ENCODE measurements around the gene SLC12A3.
A peak's percentile ranks its signal among the peaks of the same experiment; 100 is the strongest.
"Not testable (repeated sequence)": the region's sequence is repeated elsewhere in the genome, so short reads cannot be mapped to it uniquely, and the experiment has no call there.

The SLC12A3 gene

DNA sequence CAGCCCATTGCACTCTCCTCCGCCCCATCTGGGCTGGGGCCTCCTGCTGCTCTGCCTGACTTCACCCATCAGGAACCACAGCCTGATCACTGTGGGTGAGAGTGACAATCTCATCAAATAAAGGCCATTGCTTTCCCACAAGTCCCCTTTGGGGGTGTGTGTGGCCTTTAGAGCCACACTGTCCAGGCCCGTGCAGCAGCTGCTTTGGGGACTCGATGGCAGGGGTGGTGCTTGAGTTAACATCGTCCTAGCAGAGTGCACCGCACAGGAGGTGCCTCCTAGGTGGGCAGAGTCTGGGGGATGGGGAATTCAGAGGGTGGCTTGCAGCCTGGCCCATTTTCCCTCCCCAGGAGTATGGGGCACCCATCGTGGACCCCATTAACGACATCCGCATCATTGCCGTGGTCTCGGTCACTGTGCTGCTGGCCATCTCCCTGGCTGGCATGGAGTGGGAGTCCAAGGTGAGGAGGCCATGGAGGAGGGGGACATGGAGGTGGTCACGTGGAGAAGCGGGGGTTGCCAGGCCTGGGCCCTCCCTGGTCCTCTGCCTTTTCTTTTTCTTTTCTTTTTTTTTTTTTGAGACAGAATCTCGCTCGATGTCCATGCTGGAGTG lies 5.4 kb downstream of the SLC12A3 start:
- peak in 1 of 2 donors; percentile 15 for ATAC-seq

DNA sequence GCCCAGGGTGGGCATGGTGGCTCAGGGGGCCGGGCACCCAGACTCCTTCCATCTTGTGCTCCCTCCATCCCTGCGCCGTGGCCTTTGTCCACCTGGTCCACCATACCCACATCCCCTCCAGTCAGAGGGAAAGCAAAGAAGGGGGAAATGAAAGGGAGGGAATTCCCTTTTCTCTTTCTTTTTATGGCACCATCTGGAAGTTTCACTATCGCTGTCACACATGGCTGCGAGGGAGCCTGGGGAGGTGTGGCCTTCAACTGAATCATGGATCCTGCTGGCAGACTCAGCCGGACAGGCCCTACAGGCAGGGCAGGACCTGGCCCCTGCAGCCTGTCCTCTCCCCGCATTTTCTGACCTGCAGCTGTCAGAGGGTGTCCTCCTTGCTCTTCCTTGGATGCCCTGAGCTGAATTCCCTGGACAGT lies 6.2 kb downstream of the SLC12A3 start:
- ATAC-seq: peak; percentile 23 to 36

DNA sequence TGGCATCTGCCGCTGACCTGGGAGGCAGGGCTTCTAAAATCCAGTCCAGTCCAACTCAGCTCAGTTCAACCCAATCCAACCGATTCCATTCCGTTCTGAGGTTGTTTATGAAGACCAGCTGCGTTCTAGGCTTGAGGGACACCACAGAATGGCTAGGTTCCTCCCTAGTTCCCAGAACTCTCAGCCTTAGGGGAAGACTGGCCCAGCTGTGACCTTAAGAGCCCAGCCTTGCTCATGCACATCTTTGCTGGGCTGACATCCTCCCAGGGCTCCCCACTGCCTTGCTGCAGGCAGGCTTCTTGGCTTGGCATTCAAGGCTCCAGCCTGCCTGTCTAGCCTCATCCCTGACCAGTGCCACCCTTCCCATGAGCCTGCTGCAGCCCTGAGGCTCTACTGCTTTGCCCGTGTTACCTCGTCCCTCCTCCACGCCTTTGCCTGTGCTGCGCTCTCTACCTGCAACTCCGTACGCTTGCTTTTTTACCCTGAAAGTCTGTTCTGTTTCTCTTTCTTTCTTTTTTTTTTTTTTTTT lies 7.9 kb downstream of the SLC12A3 start:
- no peak for ATAC-seq

DNA sequence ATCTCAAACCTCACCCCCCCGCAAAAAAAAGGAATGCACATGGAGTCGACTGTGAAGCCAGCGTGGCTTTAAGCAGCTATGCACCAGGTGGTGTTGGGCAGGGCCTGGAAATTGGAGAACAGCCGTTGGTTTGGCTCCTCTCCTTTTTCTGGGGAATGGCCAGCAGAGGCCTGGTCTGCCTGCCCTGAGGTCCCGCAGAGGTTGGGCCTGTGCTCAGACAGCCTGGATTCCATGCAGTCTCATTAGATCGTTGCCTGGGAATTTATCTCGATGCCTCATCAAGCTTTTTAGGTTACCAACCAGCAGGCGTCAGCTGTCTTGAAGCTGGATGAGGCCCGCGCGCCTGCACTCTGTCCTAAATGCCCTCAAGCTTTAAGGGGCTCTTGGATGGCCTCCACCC lies 9.8 kb downstream of the SLC12A3 start:
- no peak for ATAC-seq

DNA sequence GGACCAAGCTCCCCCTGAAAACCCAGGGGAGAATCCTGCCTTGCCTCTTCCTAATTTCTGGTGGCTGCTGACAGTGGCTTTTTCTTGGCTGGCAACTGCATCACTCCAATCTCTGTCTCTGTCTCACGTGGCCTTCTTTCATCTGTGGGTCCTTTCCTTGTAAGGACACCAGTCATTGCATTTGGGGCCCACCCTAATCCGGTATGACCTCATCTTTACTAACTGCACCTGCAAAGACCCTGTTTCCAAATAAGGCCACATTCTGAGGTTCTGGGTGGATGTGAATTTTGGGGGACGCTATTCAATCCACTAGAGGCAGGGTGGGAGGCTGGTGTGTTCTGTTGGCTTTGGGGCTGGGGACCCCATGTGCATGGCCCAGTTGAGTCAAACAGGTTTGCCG lies 11.0 kb downstream of the SLC12A3 start:
- ATAC-seq: no peak

DNA sequence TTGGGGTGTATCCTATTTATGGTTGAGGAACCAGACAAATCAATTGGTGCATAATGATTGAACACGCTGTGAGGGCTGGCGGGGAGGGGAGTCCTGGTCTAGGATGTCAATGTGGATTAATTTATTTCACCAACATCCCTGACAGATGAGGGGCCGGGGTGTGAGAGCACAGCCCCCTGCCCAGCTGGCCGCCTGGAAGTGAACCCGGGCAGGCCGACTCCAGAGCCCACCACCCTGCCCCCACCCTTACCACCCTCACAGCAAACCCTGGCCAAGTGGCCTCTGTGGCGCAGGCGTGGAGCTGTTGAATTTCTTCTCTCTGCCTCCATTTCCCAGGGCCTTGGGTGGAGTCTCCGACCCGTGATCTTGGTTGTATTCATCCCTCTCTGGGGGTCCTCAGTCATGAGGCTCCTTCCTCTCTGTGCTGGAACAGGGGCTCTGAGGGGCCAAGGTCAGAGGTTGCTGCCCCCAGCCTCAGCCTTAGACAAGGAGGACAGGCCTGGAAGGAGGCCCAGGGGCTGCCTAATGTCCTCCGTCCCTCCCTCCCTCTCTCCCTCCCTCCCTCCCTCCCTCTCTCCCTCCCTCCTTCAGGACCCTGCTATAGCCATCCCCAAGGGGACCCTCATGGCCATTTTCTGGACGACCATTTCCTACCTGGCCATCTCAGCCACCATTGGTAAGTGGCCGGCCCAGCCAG lies 12.6 kb downstream of the SLC12A3 start:
- no peak for ATAC-seq

DNA sequence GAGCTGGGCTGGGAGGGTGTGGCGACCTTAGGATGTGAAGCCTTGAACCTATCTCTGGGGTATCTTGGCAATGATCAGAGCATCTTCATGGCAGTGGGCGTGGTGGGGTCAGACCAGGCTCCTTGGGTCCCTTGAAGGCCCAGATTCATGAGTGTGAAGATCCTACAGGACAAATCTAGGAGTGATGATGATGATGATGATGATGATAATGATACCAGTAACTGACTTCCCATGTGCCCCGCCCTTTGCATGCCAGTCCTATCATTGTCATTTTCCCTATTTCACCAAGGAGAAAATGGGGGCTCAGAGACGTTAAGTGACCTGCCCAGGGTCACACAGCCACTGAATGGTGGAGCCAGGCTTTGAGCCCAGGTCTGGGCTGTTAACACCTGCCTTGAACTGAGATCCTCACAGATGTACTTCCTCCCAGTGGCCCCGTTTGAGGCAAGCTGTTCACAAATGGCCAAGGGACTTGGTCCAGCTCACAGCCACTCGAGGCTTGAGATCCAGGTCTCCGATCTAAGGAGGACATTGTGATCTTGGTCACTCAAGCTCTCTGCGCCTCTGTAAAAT lies 13.4 kb downstream of the SLC12A3 start:
- ATAC-seq: no peak

DNA sequence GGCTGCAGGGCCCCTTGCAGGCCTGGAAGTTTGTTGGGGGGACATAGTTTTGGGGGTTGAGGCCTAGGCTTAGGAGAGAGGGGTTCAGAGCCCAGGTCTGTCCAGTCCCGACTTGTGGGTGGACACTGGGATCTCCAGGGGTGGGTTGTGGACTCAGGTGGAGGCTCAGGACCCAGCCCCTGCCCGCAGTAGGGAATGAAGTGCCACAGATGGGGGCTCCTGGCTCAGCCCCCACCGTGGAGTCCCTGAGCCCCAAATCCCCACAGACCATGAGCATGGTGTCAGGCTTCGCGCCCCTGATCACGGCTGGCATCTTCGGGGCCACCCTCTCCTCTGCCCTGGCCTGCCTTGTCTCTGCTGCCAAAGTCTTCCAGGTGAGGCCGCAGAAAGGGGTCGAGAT lies 14.3 kb downstream of the SLC12A3 start:
- no peak for ATAC-seq

DNA sequence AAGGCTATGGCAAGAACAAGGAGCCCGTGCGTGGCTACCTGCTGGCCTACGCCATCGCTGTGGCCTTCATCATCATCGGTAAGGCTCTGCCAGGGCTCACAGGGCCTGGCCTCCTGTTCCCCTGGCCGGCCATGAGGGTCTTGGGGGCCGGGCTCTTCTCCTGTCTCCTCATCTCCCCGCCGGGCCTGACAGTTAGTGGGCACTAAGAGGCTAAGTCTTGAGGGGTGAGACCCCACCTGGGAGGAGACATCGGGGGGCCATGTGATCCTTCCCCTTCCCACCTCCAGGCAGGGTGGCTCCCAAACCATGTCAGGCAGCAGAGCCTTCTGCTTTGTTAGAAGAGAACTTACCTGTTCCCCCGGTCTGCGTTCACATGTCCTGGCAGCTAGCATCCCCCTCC lies 15.2 kb downstream of the SLC12A3 start:
- ATAC-seq: no peak

DNA sequence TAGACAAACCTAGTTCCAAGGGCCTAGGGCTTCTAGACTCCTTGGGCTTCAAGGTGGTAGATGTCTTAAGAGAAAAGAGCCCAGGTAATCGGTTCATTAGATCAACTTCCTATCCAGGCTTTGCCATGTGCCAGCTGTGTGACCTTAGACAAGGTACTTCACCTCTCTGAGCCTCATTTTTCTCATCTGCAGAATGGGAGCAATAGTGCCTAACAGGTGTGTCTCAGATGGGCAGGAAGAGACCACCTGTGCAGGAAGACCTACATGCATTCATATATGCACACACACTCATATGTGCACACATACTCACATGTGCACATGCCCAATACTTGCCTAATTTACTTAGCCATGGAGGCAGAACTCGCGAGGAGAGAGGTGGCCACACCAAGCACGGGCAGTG lies 15.7 kb downstream of the SLC12A3 start:
- no peak for ATAC-seq

DNA sequence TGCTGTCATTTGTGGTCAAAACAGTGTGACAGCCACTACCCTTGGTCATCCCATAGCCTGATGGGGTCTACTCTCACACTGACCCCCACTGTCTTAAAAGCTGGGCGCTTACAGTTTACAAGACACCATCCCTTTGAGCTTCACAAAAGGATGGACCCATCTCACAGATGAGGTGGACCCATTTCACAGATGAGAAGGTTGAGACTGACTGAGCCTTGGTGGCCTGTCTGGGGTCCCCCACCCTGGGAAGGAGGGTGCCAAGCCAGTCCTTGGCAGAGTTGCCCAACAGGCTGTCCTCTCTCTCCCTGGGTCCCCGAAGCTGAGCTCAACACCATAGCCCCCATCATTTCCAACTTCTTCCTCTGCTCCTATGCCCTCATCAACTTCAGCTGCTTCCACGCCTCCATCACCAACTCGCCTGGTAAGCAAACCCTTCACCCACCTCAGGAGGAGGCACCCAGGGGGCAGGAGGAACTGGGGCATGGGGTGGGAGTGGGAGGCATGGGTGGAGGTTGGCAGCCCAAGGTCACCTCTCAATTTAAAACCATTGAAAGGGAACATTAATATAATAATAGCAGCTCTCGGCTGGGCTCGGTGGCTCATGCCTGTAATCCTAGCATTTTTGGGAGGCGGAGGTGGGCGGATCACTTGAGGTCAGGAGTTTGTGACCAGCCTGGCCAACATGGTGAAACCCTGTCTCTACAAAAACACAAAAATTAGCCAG lies 17.2 kb downstream of the SLC12A3 start:
- ATAC-seq: no peak

DNA sequence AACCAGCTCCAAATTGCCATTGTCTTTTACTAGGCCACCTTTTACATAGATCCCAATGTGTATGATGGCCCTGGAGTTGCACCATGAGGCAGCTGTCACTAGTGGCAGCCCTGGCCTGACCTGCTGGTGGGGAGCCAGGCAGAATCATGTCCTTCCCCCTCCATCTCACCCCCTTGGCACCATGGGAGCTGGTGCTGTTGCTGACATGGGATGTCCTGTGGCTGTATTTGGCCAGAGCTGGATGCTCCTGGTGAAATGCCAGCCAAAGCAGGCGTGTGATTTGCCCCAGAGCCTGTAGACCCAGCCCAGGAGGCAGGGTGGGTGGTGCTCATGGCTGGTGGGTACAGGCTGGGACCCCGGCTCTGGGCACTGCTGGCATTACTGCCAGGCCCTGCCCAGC lies 18.6 kb downstream of the SLC12A3 start:
- ATAC-seq: no peak

DNA sequence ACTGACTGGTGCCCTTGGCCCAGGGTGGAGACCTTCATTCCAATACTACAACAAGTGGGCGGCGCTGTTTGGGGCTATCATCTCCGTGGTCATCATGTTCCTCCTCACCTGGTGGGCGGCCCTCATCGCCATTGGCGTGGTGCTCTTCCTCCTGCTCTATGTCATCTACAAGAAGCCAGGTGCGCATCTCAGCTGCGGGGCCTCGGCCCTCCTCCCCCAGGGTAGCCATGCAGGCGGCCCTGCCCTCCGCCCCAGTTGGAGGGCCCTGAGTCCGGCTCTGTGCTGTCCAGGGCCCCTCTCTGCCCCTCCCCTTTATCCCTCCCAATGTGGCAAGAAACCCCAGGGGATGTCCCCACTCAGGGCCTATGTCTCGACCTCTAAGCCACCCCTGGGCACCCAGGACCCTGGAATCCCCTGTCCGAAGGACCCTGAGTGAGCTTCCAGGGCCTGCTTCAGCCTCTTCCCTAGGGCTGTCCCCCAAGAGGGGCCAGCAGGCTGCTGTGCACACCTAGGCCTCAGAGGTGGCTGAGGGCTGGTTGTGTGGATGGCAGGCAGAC lies 19.1 kb downstream of the SLC12A3 start:
- no peak for ATAC-seq

DNA sequence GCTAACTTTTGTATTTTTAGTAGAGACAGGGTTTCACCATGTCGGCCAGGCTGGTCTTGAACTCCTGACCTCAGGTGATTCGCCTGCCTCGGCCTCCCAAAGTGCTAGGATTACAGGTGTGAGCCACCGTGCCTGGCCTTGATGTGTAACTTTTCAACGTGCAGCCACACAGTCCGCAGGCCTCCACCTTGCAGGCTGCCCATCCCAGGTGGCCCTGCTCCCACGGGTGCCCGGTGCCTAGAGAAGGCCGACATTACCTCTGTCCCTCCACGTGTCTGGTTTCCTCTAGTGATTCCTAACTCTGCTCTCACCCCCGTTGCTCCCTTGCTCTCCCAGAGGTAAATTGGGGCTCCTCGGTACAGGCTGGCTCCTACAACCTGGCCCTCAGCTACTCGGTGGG lies 19.9 kb downstream of the SLC12A3 start:
- not testable (repeated sequence) for ATAC-seq

DNA sequence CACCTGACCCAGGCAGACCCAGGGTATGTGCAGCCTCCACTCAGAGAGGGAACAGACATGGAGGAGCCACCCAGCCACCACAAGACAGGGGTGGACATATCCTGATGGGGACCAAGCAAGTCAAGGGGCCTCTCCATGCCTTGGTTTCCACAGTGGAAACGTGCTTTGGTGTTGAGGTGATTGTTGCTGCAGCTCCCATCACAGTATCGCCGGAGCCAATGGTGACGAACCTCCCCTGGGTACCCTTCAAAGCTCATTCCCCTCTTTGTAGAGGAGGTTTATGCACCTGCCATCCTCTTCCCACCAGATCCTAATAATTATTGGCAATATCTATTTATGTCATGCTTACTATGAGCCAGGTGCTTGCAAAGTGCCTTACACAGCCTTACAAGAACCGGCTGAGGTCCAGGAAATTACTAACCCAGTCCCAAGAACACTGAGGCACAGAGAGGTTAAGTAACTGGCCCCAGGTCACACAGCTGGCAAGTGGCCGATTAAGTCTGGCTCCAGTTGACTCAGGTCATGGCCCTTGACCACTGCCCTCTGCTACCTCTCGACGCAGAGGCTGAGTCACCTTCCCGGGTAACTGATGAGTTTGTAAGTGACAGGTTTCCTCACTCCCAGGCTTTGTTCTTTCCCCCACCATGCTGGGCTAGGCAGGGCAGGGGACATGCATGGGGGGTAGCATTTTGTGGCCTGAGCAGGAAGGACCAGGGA lies 20.6 kb downstream of the SLC12A3 start:
- no peak for ATAC-seq

DNA sequence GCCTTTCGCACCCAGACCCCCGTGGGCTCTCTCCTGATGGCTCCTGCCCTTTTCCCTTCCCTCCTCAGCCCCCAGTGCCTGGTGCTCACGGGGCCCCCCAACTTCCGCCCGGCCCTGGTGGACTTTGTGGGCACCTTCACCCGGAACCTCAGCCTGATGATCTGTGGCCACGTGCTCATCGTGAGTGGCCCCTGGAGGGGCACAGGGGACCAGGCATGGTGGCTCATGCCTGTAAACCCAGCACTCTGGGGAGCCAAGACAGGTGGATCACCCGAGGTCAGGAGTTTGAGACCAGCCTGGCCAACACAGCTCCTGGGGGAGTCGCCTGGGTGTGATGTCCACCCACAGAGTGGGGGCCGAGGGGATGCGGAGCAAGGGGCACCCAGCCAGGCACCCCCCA lies 21.3 kb downstream of the SLC12A3 start:
- no peak for ATAC-seq

DNA sequence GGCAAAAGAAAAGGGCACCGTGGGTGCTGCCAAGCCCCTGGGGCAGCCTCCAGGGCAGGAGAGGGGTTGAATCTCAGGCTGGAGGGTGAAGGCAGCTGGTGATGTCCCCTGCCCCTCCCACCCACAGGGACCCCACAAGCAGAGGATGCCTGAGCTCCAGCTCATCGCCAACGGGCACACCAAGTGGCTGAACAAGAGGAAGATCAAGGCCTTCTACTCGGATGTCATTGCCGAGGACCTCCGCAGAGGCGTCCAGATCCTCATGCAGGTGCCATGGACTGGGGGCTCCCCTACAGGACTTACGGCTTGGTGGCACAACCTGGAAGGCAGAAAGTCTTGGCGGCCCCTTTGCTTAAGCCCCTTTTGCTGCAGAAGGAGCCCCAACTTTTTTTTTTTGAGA lies 21.8 kb downstream of the SLC12A3 start:
- no peak for ATAC-seq

DNA sequence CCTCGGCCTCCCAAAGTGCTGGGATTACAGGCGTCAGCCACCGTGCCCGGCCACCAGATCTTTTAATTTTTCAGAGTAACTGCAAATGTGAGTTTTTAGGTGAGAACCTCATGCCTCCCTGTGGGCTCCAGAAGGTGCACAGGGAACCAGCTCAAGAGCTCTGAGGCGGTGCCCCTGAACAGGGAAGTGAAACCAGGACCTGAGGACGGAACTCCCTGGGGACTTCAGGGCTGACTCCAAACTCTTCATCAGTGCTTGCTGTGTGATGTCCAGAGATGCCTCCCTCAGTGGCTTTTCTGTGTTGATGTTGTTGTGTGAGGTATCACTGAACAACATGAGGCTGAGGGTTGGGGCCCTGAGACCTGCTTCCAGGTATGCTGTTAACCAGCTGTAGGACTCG lies 23.8 kb downstream of the SLC12A3 start:
- peak; percentile 20 to 25 for ATAC-seq

DNA sequence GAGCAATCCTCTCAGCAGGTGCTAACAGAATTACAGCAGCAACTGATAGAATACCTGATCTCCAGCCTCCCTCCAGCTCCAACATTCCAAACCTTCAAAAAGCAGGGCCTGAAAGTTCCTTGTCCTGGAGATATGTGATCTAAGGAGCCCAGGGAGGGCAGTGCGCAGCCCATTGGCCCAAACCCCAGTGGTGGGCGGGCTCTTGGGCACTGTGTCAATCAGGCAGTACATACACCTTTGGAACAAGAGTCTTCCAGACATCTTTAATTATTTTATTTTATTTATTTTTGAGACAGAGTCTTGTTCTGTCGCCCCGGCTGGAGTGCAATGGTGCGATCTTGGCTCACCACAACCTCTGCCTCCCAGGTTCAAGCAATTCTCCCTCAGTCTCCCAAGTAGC lies 24.2 kb downstream of the SLC12A3 start:
- no peak for ATAC-seq

DNA sequence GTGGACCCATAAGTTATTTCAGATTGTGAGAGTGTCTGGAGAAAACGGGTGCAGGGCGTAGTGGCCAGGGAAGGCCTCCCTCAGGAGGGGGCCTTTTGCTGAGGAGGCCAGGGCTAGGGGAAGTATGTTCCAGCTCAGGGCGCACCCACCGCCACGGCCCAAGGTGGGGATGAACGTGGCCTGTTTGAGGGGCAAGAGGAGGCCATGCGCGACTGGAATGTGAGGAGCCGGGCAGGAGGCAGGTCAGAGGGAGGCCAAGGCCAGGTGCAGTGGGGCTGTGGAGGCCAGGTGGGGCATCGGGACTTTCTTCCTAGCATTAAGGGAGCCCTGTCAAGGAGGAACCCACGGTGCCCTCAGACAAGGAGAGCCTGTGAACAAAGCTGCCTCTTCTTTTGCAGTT lies 26.7 kb downstream of the SLC12A3 start:
- no peak for ATAC-seq

DNA sequence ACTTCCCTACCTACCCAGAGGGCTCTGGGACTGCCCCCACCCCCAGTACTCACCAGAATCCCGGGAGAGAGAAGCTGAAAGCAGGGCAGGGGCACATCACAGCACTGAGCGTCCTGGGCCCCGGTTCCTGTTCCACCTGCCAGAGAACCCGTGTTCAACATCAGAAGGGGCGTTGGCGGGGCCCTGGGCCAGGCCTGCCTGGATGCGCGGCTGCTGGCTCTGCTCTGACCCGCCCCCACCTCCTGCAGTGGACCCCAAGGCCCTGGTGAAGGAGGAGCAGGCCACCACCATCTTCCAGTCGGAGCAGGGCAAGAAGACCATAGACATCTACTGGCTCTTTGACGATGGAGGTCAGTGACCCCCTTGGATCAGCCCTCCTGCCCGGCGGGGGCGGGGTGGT lies 27.7 kb downstream of the SLC12A3 start:
- ATAC-seq: no peak

DNA sequence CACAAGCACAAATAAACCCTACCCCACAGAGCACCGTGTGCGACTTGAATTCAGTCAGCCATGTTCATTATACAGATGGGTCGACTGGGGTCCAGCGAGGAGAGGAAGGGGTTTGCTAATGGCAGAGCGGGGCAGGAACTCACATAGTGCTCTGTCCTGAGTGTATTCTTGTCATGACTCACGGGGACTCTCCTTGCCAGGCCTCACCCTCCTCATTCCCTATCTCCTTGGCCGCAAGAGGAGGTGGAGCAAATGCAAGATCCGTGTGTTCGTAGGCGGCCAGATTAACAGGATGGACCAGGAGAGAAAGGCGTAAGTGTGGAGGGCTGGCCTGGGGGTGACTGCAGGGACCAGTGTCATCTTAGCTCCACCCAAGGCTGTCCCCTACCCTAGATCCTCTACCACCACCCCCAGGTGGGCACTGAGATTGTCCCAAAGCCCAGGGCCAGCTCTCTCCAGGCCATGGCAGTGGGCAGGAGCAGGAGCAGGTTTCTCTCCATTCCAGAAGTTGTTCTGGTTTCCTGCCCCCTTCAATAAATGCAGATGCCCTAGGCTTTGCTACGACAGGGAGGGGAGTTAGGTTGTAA lies 29.4 kb downstream of the SLC12A3 start:
- no peak for ATAC-seq

Data from activated CD4-positive, CD25-positive, alpha-beta regulatory T cell treated with anti-CD3 and anti-CD28 coated beads, Interleukin-2, amount 50 U/mL, for 24 hours (primary cell).